Stimulated activated CD8-positive, alpha-beta memory T cell treated with anti-CD3 and anti-CD28 coated beads, Interleukin-7, amount 100 ng/mL, for 24 hours (primary cell): ENCODE measurements around the gene XCR1.

ENCODE experiments used
- DNase-seq: peaks from one replicate; pipeline ENCODE4 v3.0.0-alpha.2; 2020; ENCODE audit warnings: low read depth

Gene XCR1

DNA sequence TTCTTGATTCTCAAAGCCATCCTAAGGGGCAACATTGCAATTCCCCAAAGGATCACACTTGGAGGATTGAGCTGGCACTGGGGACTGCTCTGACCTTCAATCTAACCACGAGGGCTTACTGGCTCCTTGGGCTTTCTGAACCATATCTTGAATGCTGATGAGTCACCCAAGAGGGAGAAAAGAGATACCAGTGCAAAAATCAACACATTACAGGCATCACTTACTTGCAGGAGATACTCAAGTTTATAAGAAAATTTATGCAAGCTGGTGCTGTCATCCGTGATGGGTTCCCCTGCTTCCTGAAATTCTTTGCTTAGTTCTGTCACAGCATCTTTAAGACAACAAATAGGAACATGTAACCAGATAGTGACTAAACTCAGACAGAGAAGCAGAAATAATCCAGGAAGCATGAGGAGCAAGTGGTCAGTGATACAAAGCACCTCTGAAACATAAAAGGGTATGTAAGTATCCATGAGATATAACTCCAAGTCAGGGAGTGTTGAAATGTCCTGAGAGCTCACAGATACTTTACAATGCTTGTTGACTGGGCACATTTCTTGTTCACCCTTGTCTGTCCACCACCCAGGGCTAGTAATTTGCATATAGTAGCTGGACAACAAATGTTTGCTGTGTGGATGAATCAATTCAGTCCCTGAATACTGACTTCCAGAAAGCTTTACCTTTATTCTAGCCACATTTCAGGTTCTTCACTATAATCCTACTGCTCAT, 45.8 kb downstream of the XCR1 start:
- no peak for DNase-seq

DNA sequence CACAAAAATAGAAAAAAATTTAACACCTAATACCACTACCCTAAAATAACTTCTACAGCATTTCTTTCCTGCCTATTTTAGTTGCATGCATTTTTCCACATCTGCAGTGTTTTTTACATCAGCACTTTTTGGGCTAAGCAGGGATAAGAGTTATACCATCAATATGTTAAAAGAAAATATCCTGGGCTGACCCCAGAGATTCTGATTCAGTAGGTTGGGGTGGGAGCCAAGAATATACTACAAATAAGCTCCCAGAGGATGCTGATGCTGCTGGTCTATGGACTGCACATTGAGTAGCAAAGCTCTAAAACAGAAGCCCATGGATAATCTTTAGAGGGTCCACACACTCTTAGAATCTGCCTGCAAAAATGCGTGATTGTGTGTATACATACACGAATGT, 46.5 kb downstream of the XCR1 start:
- DNase-seq, result no peak

DNA sequence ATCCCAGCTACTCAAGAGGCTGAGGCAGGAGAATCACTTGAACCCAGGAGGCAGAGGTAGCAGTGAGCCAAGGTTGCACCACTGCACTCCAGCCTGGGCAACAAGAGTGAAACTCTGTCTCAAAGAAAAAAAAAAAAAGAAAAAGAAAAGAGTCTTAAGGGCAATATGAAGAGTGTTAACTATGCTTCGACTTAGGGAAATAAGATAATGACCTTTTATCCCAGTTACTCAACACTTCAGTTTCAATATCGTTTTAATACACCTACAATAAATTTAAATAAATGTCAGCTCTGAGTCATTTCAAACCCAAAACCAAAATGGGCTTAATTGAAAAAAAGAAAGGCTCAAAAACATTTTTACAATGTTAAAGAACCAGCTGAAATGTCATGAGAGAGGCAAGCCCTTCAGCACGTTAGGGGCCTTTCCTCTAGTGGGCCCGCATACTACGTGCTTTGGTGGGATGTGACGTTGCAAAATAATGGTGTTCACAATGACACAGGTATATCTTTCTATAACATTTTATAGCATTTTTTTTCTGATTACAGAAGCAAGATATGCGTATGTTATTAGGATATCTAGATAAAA, 47.0 kb downstream of the XCR1 start:
- DNase-seq, result no peak

DNA sequence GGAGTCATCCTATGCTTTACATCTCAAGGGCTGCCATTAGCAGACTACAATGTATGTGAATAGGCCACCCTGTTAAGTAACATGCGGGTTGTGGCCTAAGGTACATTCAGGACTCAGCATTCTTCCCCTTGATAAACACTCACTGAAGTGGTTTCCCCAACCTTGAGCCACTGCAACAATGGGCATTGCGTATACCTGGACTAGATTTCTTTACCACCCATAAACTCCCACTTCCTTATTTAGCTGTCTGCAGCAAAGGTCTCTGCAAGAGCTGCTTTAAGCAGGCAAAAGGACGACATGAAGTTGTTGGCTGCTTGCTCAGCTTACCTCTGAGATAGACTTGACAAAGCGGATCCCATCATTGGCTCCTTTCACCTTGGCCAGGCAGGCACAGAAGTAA, 47.9 kb downstream of the XCR1 start:
- DNase-seq, result no peak

DNA sequence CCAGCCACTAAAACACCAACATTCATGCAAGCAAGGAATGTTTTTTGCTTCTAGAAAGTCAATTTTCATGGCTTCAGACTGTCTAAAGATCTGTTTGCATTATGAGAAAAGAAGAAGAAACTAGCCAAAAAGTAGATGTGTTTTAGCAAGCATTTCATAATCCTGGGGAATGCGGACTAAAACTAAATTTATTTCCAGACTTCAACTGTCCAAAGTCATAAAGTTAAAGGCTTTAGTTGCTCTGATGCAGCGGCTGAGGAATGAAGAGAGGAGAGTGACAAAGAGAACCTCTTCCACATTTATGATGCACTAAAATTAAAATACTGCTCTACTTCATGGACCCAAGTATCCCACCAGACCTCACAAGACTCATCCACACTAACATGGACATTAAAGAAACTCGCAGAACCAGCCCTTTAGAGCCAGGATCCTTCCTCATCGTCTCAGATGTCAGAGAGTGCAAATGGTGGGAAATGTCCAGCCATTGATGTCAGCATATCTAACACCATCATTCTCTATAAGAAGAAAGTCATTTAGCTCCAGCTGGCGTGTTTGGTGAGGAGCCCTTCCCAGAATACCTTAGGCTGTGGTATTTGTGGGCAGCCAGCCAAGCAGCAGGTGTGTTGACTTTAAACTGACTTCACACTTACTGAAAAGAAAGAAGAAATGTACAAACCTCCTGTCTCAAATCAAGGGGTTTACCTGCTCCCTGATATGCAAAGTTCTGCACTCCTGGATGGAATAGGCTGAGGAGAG, 49.1 kb downstream of the XCR1 start:
- no peak for DNase-seq

DNA sequence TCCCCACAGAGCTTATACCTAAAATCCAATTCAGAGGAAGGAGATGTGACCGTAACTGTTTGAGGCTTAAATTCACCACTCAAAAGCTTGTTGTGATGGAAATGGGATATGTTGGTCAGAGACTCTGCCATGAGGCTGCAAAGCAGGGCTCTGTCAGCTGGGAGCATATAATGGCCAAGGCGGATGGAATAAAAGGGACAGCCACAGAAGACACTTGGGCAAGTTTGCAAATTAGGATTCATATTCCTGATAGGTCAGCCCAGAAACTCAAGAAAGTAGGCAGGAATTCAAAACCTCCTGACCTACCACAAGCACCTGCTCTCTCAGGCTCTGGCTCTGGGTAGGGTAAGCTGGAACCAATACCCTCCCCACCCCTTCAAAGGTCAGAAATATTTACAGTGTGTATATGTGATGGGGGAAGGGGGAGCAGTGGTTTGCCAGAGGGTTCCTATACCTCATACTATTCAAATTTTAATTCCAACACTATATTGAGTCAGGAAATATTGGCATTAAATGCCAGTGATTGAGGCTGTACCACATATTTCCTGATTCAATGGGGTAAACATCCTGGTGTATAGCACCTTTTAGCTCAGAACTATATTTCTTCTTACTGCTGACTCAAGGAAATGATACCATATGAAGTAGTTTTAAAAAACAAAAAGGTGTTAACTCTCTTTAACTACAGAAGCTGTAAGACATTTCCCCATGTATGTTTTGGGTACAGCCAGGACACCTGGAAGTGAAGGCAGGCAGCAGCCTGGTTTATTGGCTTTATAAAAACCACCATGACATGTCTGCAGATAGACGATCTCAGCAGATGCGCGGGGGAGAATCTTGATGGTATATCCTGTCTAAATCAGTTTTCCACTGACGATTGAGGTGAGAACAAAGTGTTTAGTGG, 50.8 kb downstream of the XCR1 start:
- DNase-seq, result no peak

DNA sequence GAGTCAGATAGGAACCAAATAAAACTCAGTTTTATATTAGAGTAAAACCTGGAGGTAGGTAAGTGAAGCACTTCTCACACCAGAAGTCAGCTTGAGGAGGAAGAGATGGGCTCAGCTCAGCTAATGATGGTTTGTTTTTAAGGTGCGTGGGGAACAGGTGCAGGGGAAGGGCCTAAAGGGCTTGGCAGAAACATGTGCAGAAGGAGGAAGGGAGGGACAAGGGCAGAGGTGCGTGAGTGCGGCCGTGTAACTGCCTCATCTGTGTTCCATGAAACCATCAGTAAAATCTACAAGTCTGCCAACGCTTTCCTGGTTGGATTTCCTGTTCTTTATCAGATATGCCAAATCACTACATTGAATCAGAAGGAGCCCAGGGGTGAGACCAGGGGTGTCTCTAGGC, 51.6 kb downstream of the XCR1 start:
- no peak for DNase-seq

DNA sequence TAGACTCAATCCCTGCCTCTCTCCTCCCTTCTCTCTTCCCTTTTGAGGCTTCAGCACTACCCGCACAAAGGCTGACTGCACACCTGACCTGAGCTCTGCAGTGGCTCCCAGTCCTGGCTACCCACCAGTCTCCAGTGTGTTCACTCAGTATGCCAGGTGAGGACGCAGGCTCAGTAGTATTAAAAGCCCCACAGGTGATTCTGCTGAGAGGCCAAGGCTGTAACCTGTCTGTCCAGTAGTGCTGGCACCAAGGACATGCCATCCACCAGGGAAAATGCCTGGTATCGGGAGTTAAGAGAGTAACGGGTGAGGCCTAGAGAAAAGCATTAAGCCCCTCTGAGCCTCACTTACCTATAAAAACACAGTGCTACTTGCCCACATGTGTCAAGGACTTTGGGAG, 52.6 kb downstream of the XCR1 start:
- DNase-seq, result no peak

DNA sequence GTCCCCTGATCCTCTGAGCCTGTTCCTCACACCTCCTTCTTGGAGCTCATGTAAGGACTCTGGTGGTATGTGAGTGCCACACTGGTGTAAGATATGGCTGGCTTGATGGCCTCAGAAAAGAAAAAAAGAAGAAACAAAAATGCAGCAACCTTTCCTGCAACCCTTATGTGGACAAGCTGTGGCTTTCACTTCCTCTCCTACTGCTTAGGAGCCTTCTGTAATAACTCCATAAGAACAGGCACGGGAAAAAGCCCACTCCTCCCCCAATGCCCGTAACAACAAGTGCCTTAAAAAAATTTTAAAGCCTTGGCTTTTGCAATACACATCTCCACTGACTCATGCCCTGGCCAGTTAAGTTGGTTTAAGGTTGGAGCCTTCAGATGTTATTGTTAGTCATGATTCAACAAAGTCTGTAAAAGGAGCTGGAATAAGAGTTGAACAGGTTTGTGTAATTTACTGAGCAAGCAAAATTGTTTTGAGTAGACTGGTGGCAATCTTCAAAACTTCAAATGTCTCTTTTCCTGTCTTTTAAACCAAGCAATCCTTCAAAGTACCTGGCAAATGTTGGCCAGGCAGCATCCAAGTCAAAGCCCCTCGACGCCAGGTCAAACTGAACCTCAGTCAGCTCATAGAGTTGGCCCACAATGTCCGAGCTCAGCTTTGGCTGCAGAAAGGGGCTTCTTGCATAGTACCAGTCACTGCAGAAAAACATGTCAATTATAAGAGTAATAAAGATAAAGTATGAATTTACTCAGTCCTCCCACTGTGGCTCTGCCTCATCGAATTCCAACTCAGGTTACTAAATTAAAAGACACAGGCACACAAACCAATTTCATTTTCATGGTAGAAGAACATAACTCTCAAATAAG, 54.5 kb downstream of the XCR1 start:
- no peak for DNase-seq

DNA sequence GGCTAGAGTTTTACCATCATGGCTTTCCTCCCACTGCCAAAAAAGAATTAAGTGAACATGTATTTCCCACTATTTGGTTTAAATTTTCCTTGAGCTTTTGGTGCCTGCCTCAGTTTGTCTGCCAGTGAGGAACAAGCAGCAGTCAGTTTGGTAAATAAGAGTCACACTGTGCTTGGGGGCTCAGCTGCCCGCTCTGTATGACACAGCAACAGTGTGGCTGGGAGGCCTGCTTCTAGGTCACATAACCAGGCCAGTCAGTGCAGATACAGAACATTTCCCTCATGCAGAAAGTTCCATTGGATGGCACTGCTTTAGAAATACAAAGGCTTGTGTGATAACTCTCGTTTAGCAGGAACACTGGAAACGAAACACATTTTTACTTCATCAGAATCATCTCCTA, 57.3 kb downstream of the XCR1 start:
- DNase-seq, result no peak

DNA sequence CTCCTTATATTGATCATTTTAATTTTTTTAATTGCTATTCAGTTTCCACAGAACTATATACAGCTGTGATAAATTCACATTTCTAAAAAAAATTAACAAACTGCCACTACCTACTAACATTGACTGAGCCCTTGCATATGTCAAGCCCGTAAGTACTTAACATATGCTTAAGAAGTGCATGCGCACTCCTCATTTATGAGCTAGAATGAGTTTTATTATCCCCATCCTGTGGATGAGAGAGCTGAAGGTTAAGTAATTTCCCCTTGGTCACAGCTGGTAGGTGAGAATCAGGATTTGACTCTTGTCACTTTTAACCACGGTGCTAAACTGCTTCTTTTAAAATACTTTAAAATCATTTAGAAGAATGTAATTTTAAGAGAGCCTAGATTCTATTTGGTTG, 58.2 kb downstream of the XCR1 start:
- no peak for DNase-seq

DNA sequence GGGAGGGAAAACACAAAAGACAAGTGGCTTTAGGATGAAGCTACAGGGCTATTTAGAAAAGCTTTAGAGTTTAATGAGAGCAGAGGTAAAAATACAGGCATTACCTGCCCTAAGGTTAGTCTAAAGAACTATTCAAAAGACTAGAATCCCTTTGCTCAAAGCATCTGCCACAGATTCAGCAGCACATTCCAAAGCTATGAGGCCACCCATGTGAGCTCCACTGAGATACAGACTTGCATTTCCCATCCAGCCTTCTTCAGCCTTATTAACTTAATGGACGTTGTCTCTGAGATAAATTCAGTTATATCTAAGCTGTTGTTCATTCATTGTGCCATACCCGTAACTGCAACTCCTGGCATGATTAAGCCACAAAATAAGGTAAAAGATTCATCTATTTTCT, 58.6 kb downstream of the XCR1 start:
- no peak for DNase-seq

DNA sequence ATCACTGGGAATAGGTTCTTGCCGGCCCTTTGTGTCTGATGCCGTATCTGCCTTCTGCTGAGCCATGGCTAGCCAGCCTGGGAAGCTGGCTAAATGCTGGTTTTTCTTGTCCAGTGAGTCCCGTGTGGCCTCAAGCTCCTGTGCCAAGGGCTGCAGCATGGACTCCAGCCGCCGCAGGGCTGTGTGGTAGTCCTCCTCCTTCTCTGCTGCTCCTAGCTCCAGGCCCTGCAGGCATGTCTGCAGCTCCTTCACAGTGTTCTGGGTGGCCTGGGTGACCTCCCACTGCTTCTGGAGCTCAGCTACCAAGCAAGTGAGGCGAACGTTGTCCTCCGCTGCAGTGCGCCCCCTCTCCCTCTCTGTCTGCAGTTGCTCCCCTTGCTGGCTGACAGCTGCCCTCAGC, 59.1 kb downstream of the XCR1 start:
- DNase-seq, result no peak

DNA sequence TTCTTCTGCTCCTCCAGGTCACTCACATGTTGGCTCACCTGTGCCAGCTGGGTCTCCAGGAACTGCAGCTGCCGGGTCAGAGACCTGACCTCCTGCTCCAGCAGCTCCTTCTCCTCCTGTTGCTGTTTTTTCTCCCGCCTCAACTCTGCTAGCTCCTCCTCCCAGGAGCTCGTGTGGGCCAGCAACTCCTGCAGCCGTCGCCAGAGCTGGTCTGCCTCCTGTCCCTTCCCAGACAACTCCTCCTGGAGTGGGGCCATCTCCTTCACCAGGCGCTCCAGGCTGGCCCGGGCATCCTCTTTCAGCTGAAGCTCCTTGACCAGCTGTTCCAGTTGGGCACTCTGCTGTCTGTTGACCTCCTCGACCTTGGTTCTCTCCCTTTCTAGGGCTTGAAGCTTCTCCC, 59.6 kb downstream of the XCR1 start:
- DNase-seq, result no peak
